ENCODE data around the gene SPRYD3. TPM values are rescaled to one million over a fixed set of nuclear protein-coding genes. Genes with fewer than 3 reads are reported as not detected.
"Not testable (repeated sequence)": the region's sequence is repeated elsewhere in the genome, so short reads cannot be mapped to it uniquely, and the experiment has no call there.

The SPRYD3 gene
- total RNA-seq, 1 donor from 2014 or later = 21.8 TPM

GRCh38 chr12:53113951-53114350 is 34.8 kb upstream of the SPRYD3 start:
- no peak overlapping the region for H3K4me3 ChIP-seq (ENCODE audit: insufficient read depth, low read depth, low read length)
- no peaks in the 10 kb centered on the region for H3K36me3 ChIP-seq (ENCODE audit: insufficient read depth, low read length)
- H2AFZ ChIP-seq (ENCODE audit: low read depth, low read length) = no peak overlapping the region
- H3K4me2 ChIP-seq (ENCODE audit: low read length) = no peak overlapping the region
- H3K27me3 Mint-ChIP-seq (ENCODE audit: low read depth, unreplicated experiment) = peaks cover 9% of the 10 kb centered on the region
- no peaks in the 10 kb centered on the region for H3K79me2 ChIP-seq (ENCODE audit: insufficient read depth, low read length)
- no peak overlapping the region for H3K27ac ChIP-seq (ENCODE audit: low read depth, low read length)
- H4K20me1 ChIP-seq (ENCODE audit: insufficient read depth, low read length) = no peaks in the 10 kb centered on the region
- H3K4me3 Mint-ChIP-seq (ENCODE audit: unreplicated experiment) = no peak overlapping the region
- no peak for TF ChIP-seq EZH2 (IDR thresholded peaks at IDR 0.05; ENCODE audit: insufficient read depth, low read length)
- no peak for TF ChIP-seq CTCF (IDR thresholded peaks at IDR 0.05; ENCODE audit: insufficient read depth, low read depth, low read length)
- no peak overlapping the region for H3K9ac ChIP-seq (ENCODE audit: low read length)
- DNase-seq (ENCODE audit: low read depth) = no peak
- no peak overlapping the region for H3K27ac Mint-ChIP-seq (ENCODE audit: unreplicated experiment)
- no peaks in the 10 kb centered on the region for H3K4me1 Mint-ChIP-seq (ENCODE audit: low read depth, unreplicated experiment)
- H3K9me3 Mint-ChIP-seq (ENCODE audit: unreplicated experiment) = no peaks in the 10 kb centered on the region
- no peaks in the 10 kb centered on the region for H3K27me3 ChIP-seq (ENCODE audit: insufficient read depth, low read length)
- no peak for FAIRE-seq
- no peaks in the 10 kb centered on the region for H3K9me3 ChIP-seq (ENCODE audit: insufficient read depth, low read depth, low read length)
- H3K36me3 Mint-ChIP-seq (ENCODE audit: low read depth, unreplicated experiment) = peaks cover 2% of the 10 kb centered on the region
- H3K4me1 ChIP-seq (ENCODE audit: insufficient read depth, low read length) = no peaks in the 10 kb centered on the region

GRCh38 chr12:53113136-53113705 is 34.0 kb upstream of the SPRYD3 start:
- H3K9me3 Mint-ChIP-seq (ENCODE audit: unreplicated experiment) = no peaks in the 10 kb centered on the region
- no peaks in the 10 kb centered on the region for H4K20me1 ChIP-seq (ENCODE audit: insufficient read depth, low read length)
- H3K4me3 ChIP-seq (ENCODE audit: insufficient read depth, low read depth, low read length) = no peak overlapping the region
- H3K9ac ChIP-seq (ENCODE audit: low read length) = no peak overlapping the region
- FAIRE-seq (no peak), DNase-seq (ENCODE audit: low read depth) (no peak)
- H3K79me2 ChIP-seq (ENCODE audit: insufficient read depth, low read length) = no peaks in the 10 kb centered on the region
- no peak overlapping the region for H3K4me2 ChIP-seq (ENCODE audit: low read length)
- H3K4me1 ChIP-seq (ENCODE audit: insufficient read depth, low read length) = no peaks in the 10 kb centered on the region
- no peak for TF ChIP-seq CTCF (IDR thresholded peaks at IDR 0.05; ENCODE audit: insufficient read depth, low read depth, low read length)
- no peak for TF ChIP-seq EZH2 (IDR thresholded peaks at IDR 0.05; ENCODE audit: insufficient read depth, low read length)
- H3K27me3 ChIP-seq (ENCODE audit: insufficient read depth, low read length) = no peaks in the 10 kb centered on the region
- no peaks in the 10 kb centered on the region for H3K9me3 ChIP-seq (ENCODE audit: insufficient read depth, low read depth, low read length)
- peaks cover 3% of the 10 kb centered on the region for H3K27me3 Mint-ChIP-seq (ENCODE audit: low read depth, unreplicated experiment)
- H3K27ac Mint-ChIP-seq (ENCODE audit: unreplicated experiment) = no peak overlapping the region
- no peak overlapping the region for H3K4me3 Mint-ChIP-seq (ENCODE audit: unreplicated experiment)
- no peaks in the 10 kb centered on the region for H3K36me3 Mint-ChIP-seq (ENCODE audit: low read depth, unreplicated experiment)
- H3K4me1 Mint-ChIP-seq (ENCODE audit: low read depth, unreplicated experiment) = no peaks in the 10 kb centered on the region
- no peak overlapping the region for H2AFZ ChIP-seq (ENCODE audit: low read depth, low read length)
- no peaks in the 10 kb centered on the region for H3K36me3 ChIP-seq (ENCODE audit: insufficient read depth, low read length)
- H3K27ac ChIP-seq (ENCODE audit: low read depth, low read length) = no peak overlapping the region

GRCh38 chr12:53112431-53112830 is 33.2 kb upstream of the SPRYD3 start:
- not testable (repeated sequence) for H3K4me3 Mint-ChIP-seq (ENCODE audit: unreplicated experiment); H3K9me3 Mint-ChIP-seq (ENCODE audit: unreplicated experiment); DNase-seq (ENCODE audit: low read depth); H3K9me3 ChIP-seq (ENCODE audit: insufficient read depth, low read depth, low read length); H3K27me3 Mint-ChIP-seq (ENCODE audit: low read depth, unreplicated experiment); H3K27ac Mint-ChIP-seq (ENCODE audit: unreplicated experiment); H3K36me3 Mint-ChIP-seq (ENCODE audit: low read depth, unreplicated experiment); H3K9ac ChIP-seq (ENCODE audit: low read length); FAIRE-seq; H4K20me1 ChIP-seq (ENCODE audit: insufficient read depth, low read length); H3K27me3 ChIP-seq (ENCODE audit: insufficient read depth, low read length); H3K4me1 Mint-ChIP-seq (ENCODE audit: low read depth, unreplicated experiment); H3K4me1 ChIP-seq (ENCODE audit: insufficient read depth, low read length); H3K4me2 ChIP-seq (ENCODE audit: low read length); H2AFZ ChIP-seq (ENCODE audit: low read depth, low read length); H3K4me3 ChIP-seq (ENCODE audit: insufficient read depth, low read depth, low read length); H3K36me3 ChIP-seq (ENCODE audit: insufficient read depth, low read length); H3K27ac ChIP-seq (ENCODE audit: low read depth, low read length); H3K79me2 ChIP-seq (ENCODE audit: insufficient read depth, low read length)

Data from astrocyte (in vitro differentiated cells and primary cell).